NT2/D1 (cell line): ENCODE data around the gene EPN1.
A peak's percentile ranks its signal among the peaks of the same experiment; 100 is the strongest.

Experiments used
- DNase-seq: peaks from one replicate; pipeline ENCODE4 v3.0.0-alpha.2; 2011; ENCODE audit warnings: low read depth, low spot score
- H3K27me3 ChIP-seq: 2 replicates; pipeline ENCODE4 v1.6.0; 2011; ENCODE audit warnings: mild to moderate bottlenecking; ENCODE audit not compliant: insufficient read length, insufficient read depth
- H3K36me3 ChIP-seq: 2 replicates; pipeline ENCODE4 v1.6.1; 2011; ENCODE audit warnings: mild to moderate bottlenecking, low read length, mixed read lengths; ENCODE audit not compliant: insufficient read depth, insufficient read length
- H3K4me1 ChIP-seq: 2 replicates; pipeline ENCODE4 v1.5.1; 2011; ENCODE audit not compliant: insufficient read depth, insufficient read length
- H3K4me3 ChIP-seq: 2 replicates; pipeline ENCODE4 v1.5.1; 2011; ENCODE audit warnings: low read depth; ENCODE audit not compliant: insufficient read length
- H3K9ac ChIP-seq: 2 replicates; pipeline ENCODE4 v1.6.0; 2011; ENCODE audit warnings: low read depth; ENCODE audit not compliant: insufficient read length
- H3K9me3 ChIP-seq: 2 replicates; pipeline ENCODE4 v1.5.1; 2011; ENCODE audit warnings: mild to moderate bottlenecking, low read length; ENCODE audit not compliant: insufficient read depth
- SUZ12 ChIP-seq: IDR thresholded peaks from 2 replicates; pipeline ENCODE4 v1.6.1; 2011; ENCODE audit not compliant: insufficient read length, insufficient read depth; ENCODE audit errors: extremely low read depth
- YY1 ChIP-seq: IDR thresholded peaks from 2 replicates; pipeline ENCODE4 v1.6.1; 2011; ENCODE audit not compliant: insufficient read length, insufficient read depth
- ZNF274 ChIP-seq: IDR thresholded peaks from 2 replicates; pipeline ENCODE4 v1.6.1; 2011; ENCODE audit warnings: mild to moderate bottlenecking, low read depth, low read length

The EPN1 gene

DNA sequence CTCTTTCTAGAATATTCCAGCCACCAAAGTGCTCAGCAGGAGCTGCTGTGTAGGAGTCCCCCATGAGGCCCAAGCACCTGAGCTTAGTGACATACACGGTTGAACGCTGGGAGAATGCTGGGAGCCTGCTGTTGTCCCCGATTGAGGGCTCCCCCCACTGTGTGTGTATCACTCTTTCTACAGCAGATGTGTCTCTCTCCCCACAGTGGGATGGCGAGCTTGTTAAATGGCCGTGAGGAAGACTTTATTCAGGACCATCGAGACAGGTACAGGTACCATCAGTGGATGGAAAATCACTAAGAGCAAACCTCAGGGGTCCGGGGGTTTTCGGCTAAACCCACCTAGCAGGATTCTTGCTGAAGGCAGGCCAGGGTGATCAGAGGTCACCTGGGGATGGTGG lies 22.7 kb downstream of the EPN1 start:
- H3K4me1 ChIP-seq: no peaks in the 10 kb centered on the region
- peaks cover 57% of the 10 kb centered on the region for H3K36me3 ChIP-seq
- no peak overlapping the region for H3K9ac ChIP-seq
- TF ChIP-seq ZNF274: no peak
- TF ChIP-seq SUZ12: no peak
- TF ChIP-seq YY1: no peak
- no peaks in the 10 kb centered on the region for H3K9me3 ChIP-seq
- H3K27me3 ChIP-seq: no peaks in the 10 kb centered on the region
- no peak for DNase-seq
- H3K4me3 ChIP-seq: no peak overlapping the region

DNA sequence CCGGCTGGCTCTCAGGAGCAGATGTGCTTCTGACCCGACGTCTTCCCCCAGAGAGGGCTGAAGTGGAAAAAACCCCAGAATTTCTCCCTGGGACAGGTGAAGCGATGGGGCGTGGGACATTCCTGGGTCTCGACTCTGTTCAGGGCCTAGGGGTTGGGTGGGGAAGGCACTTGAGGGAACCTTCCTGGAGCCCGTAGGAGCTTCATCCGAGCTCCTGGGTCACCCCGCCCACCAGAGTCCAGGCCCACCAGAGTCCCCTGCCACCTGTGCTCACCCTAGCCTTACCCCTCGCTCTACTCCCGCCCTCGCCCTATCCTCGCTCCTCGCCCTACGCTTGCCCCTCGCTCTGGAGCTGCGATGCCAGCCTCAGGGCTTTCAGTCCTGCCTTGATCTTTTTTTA lies 23.2 kb downstream of the EPN1 start:
- no peak for TF ChIP-seq ZNF274
- no peak for TF ChIP-seq YY1
- no peak for TF ChIP-seq SUZ12
- no peaks in the 10 kb centered on the region for H3K27me3 ChIP-seq
- no peaks in the 10 kb centered on the region for H3K9me3 ChIP-seq
- H3K4me1 ChIP-seq: no peaks in the 10 kb centered on the region
- H3K4me3 ChIP-seq: no peak overlapping the region
- peaks cover 55% of the 10 kb centered on the region for H3K36me3 ChIP-seq
- H3K9ac ChIP-seq: no peak overlapping the region
- DNase-seq: no peak

DNA sequence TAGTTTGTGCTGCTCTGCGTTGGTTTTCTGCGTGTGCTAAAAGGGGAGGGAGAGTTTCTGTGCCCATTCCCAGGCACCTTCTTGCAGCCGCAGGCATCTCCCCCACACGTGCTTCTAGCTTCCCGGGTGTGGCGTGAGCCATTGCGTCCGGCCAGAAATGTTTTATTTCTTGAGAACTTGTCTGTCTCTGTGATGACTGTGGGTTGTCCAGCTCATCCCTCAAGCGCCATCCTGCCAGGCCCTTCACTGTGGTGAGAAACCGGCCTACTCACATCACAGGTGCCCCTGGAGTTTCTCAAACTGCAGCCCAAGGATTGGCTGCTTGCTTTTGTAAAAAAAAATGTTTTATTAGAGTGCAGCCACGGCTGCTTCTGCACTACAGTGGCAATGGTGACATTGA lies 24.2 kb downstream of the EPN1 start:
- TF ChIP-seq YY1: no peak
- TF ChIP-seq ZNF274: no peak
- no peak for TF ChIP-seq SUZ12
- H3K4me3 ChIP-seq: no peak overlapping the region
- H3K36me3 ChIP-seq: peaks cover 49% of the 10 kb centered on the region
- H3K27me3 ChIP-seq: no peaks in the 10 kb centered on the region
- H3K4me1 ChIP-seq: no peaks in the 10 kb centered on the region
- no peak for DNase-seq
- no peaks in the 10 kb centered on the region for H3K9me3 ChIP-seq
- H3K9ac ChIP-seq: no peak overlapping the region

DNA sequence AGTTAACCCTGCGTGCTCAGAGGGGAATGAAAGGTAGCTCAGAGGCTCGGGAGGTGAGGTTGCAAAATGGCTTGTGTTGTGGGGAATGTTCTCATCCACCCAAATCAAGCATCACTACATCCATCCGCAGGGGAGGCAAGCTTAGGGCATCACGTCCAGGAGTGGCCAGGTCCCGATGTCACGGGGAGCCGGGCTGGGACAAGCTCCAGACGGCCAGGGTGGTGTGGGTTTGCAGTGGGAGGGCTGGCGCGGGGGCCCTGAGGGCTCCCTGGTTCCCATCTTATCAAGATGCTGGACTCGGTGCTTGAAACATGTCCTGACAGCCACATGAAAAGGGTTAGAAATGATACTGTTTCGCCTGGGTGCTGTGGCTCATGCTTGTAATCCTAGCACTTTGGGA lies 25.8 kb downstream of the EPN1 start:
- no peak overlapping the region for H3K9ac ChIP-seq
- no peak overlapping the region for H3K4me3 ChIP-seq
- peaks cover 48% of the 10 kb centered on the region for H3K36me3 ChIP-seq
- H3K4me1 ChIP-seq: no peaks in the 10 kb centered on the region
- no peaks in the 10 kb centered on the region for H3K9me3 ChIP-seq
- DNase-seq: no peak
- H3K27me3 ChIP-seq: no peaks in the 10 kb centered on the region
- TF ChIP-seq SUZ12 (no peak), YY1 (no peak), ZNF274 (no peak)

DNA sequence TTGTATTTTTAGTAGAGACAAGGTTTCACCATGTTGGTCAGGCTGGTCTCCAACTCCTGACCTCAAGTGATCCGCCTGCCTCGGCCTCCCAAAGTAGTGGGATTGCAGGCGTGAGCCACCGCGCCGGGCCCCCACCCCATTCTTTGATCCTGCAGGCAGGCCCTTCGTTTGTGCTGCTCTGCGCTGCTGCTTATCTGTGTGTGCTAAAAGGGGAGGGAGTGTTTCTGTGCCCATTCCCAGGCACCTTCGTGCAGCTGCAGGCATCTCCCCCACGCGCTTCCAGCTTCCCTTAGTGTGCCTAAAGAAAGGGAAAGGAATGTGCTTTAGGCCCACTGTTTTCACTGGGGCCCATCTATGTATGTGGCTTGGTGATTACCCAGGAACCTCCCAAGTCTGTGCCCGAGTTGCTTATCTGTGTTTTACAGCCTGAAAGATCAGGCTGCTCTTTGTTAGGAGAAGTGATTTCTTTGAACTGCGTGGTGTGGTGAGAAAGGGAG lies 27.2 kb downstream of the EPN1 start:
- H3K4me1 ChIP-seq: no peaks in the 10 kb centered on the region
- no peak overlapping the region for H3K4me3 ChIP-seq
- no peak overlapping the region for H3K9ac ChIP-seq
- no peaks in the 10 kb centered on the region for H3K9me3 ChIP-seq
- TF ChIP-seq SUZ12 (no peak), YY1 (no peak), ZNF274 (no peak)
- DNase-seq: peak; percentile 15
- H3K36me3 ChIP-seq: peaks cover 34% of the 10 kb centered on the region
- H3K27me3 ChIP-seq: no peaks in the 10 kb centered on the region

DNA sequence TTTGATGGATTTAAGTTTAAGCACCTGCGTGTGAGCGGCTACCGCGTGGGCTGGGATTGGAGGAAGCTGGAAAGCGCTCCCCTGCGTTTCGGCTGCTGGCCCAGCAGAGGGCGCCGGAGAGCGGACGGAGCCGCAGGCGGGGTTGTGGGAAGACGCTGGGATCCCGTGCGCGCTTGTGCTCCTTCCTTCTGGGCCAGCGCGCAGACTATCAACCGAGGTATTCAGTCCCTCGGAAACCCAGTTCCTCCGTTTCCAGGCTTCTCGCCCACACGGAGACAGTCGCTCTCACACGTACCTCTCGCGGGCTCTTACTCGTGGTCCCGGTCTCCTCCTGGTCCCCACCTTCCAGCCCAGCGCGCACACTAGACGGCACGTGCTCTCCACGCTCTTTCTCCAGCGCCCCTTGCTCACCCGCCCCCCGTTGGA lies 28.8 kb downstream of the EPN1 start:
- H3K9me3 ChIP-seq: no peaks in the 10 kb centered on the region
- peaks cover 4% of the 10 kb centered on the region for H3K27me3 ChIP-seq
- DNase-seq: peak; percentile 39
- TF ChIP-seq SUZ12: no peak
- no peak overlapping the region for H3K9ac ChIP-seq
- H3K4me1 ChIP-seq: no peaks in the 10 kb centered on the region
- no peak overlapping the region for H3K4me3 ChIP-seq
- H3K36me3 ChIP-seq: peaks cover 23% of the 10 kb centered on the region

DNA sequence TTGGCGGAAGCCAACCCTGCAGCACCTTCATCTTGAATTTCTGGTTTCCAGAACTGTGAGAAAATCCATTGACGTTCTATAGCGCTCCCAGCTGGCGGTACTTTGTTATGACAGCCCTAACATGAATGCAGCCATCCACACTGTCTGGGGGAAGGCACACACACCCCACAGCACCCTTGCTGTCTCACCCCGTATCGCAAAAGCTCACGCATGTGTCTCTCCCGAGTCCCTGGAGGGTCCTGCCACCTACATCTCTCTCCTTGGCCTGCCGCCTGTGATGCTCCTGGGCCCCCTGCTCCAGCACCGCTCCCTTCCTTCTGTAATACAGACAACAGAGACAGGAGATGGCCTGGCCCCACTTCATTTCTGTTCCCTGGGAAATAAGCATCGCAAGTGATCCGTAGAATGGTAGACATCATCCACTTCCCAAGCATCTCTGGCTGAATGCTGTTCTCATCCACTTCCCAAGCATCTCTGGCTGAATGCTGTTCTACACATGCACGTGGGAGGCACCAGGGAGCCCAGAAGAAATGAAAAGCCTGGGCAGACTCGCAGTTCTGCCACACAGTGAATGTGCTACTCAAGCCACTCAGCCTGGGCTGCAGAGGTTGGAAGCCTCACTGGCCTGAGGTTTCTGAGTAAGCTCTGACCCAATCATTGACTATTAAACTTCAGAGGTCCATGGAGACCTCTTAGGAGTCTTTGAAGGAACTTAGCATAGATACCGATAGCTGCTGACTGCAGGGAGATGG lies 29.6 kb downstream of the EPN1 start:
- no peak overlapping the region for H3K9ac ChIP-seq
- peaks cover 5% of the 10 kb centered on the region for H3K27me3 ChIP-seq
- H3K36me3 ChIP-seq: peaks cover 16% of the 10 kb centered on the region
- DNase-seq: no peak
- H3K4me3 ChIP-seq: no peak overlapping the region
- no peaks in the 10 kb centered on the region for H3K4me1 ChIP-seq
- TF ChIP-seq ZNF274 (no peak), SUZ12 (no peak), YY1 (no peak)
- no peaks in the 10 kb centered on the region for H3K9me3 ChIP-seq

DNA sequence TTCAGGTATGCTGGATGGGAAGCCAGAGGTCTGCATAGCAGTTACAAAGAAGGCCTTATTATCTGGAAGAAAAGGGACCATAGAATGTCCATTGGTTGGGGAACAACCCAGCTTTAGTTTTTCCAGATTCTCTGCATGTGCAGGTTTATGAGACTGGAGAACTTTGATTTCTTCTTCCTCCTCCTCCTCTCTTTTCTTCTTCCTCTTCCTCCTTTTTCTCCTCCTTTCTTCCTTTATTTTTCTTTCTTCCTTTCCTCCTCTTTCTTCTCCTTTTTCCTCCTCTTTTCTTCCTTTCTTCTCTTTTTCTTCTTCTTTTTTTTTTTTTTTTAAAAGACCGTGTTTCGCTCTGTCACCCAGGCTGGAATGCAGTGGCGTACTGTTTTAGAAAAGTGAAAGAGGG lies 30.9 kb downstream of the EPN1 start:
- Histone ChIP-seq H3K9ac (no peak overlapping the region), H3K4me1 (no peaks in the 10 kb centered on the region), H3K27me3 (peaks cover 5% of the 10 kb centered on the region), H3K9me3 (no peaks in the 10 kb centered on the region), H3K4me3 (no peak overlapping the region), H3K36me3 (peaks cover 9% of the 10 kb centered on the region)
- TF ChIP-seq YY1: no peak
- TF ChIP-seq SUZ12: no peak
- TF ChIP-seq ZNF274: no peak
- no peak for DNase-seq
